Fibroblast of villous mesenchyme (primary cell): ENCODE measurements around the gene SLC18A3. TPM values are rescaled to one million over a fixed set of nuclear protein-coding genes. Genes with fewer than 3 reads are reported as not detected.

ENCODE experiments used
- DNase-seq: peaks from one replicate; pipeline ENCODE4 v3.0.0-alpha.2; 2010; ENCODE audit warnings: low read depth
- H3K4me3 ChIP-seq: 2 replicates; pipeline ENCODE4 v1.5.1; 2011; ENCODE audit warnings: low read depth, mild to moderate bottlenecking, low read length
- CTCF ChIP-seq: IDR thresholded peaks from 2 replicates; pipeline ENCODE4 v1.5.1; 2012; ENCODE audit warnings: low read depth, mild to moderate bottlenecking, low read length; ENCODE audit not compliant: insufficient read depth
- total RNA-seq: library from RNA; depleted of rRNA; stranded (reverse); fragments of >200 nt; gene quantifications from 2 replicates; pipeline ENCODE4 v1.2.3, GENCODE V29; 2012

The SLC18A3 gene
- total RNA-seq, 1 donor: under 0.01 TPM

GRCh38 chr10:49645871-49646870 lies 36.1 kb downstream of the SLC18A3 start:
- no peak overlapping the region for H3K4me3 ChIP-seq
- DNase-seq: peak; percentile 21
- no peak for TF ChIP-seq CTCF

- no peak overlapping the region for H3K4me3 ChIP-seq
- no peak for DNase-seq
- no peak for TF ChIP-seq CTCF
Measured at GRCh38 chr10:49647554-49647953, 37.4 kb downstream of the SLC18A3 start.

GRCh38 chr10:49647985-49648795 lies 38.1 kb downstream of the SLC18A3 start:
- no peak for TF ChIP-seq CTCF
- no peak for DNase-seq
- H3K4me3 ChIP-seq: no peak overlapping the region

- no peak overlapping the region for H3K4me3 ChIP-seq
- DNase-seq: no peak
- TF ChIP-seq CTCF: no peak
Measured at GRCh38 chr10:49649294-49649693, 39.2 kb downstream of the SLC18A3 start.

GRCh38 chr10:49649936-49650723 lies 40.0 kb downstream of the SLC18A3 start:
- no peak overlapping the region for H3K4me3 ChIP-seq
- TF ChIP-seq CTCF: no peak
- no peak for DNase-seq

- no peak for DNase-seq
- no peak overlapping the region for H3K4me3 ChIP-seq
- TF ChIP-seq CTCF: no peak
Measured at GRCh38 chr10:49650724-49651034, 40.6 kb downstream of the SLC18A3 start.
